Type B pancreatic cell (in vitro differentiated cells): ENCODE results near the gene SAXO1. TPM values are rescaled to one million over a fixed set of nuclear protein-coding genes. Genes with fewer than 3 reads are reported as not detected.

Source experiments
- DNase-seq: peaks from one replicate; pipeline ENCODE4 v3.0.0; 2021; ENCODE audit warnings: mixed read lengths; ENCODE audit not compliant: unreplicated experiment; ENCODE audit errors: extremely low spot score
- H3K27ac Mint-ChIP-seq: 2 replicates; pipeline ENCODE4 v1.8.0; 2021; ENCODE audit warnings: mild to moderate bottlenecking, mixed read lengths
- H3K27me3 Mint-ChIP-seq: 2 replicates; pipeline ENCODE4 v1.8.0; 2021; ENCODE audit warnings: mixed read lengths
- H3K36me3 Mint-ChIP-seq: 2 replicates; pipeline ENCODE4 v1.8.0; 2021; ENCODE audit warnings: mixed read lengths
- H3K4me1 Mint-ChIP-seq: one replicate; pipeline ENCODE4 v1.8.0; 2021; ENCODE audit warnings: mixed read lengths; ENCODE audit not compliant: unreplicated experiment
- H3K4me3 Mint-ChIP-seq: 2 replicates; pipeline ENCODE4 v1.8.0; 2021; ENCODE audit warnings: mild to moderate bottlenecking, mixed read lengths
- H3K9me3 Mint-ChIP-seq: 2 replicates; pipeline ENCODE4 v1.8.0; 2021; ENCODE audit warnings: mixed read lengths
- total RNA-seq: library from RNA; stranded (reverse); gene quantifications from 2 replicates; pipeline ENCODE4 v1.2.1, GENCODE V29; 2021; ENCODE audit warnings: low replicate concordance
- TF ChIP-seq, protein P1 (sequence below): fragments of 200-600 bp; sonication (generic); conservative IDR thresholded peaks from 2 replicates; pipeline ENCODE4 v1.5.0; 2021; ENCODE audit warnings: antibody characterized with exemption, mild to moderate bottlenecking

The SAXO1 gene
- total RNA-seq, 1 donor from 2014 or later, result not detected

DNA sequence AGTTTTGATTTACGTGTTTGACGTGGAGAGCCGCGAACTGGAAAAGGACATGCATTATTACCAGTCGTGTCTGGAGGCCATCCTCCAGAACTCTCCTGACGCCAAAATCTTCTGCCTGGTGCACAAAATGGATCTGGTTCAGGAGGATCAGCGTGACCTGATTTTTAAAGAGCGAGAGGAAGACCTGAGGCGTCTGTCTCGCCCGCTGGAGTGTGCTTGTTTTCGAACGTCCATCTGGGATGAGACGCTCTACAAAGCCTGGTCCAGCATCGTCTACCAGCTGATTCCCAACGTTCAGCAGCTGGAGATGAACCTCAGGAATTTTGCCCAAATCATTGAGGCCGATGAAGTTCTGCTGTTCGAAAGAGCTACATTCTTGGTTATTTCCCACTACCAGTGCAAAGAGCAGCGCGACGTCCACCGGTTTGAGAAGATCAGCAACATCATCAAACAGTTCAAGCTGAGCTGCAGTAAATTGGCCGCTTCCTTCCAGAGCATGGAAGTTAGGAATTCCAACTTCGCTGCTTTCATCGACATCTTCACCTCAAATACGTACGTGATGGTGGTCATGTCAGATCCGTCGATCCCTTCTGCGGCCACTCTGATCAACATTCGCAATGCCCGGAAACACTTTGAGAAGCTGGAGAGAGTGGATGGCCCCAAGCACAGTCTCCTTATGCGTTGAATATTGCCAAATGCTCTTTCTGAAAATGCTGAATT, 17.1 kb upstream of the SAXO1 start:
- Mint-ChIP-seq H3K27me3 (no peaks in the 10 kb centered on the region), H3K4me3 (peak overlapping the region; percentile 97), H3K4me1 (peaks cover 19% of the 10 kb centered on the region), H3K27ac (peak overlapping the region; percentile 97), H3K9me3 (no peaks in the 10 kb centered on the region), H3K36me3 (peaks cover 3% of the 10 kb centered on the region)
- no peak for DNase-seq
- TF ChIP-seq, protein P1, sequence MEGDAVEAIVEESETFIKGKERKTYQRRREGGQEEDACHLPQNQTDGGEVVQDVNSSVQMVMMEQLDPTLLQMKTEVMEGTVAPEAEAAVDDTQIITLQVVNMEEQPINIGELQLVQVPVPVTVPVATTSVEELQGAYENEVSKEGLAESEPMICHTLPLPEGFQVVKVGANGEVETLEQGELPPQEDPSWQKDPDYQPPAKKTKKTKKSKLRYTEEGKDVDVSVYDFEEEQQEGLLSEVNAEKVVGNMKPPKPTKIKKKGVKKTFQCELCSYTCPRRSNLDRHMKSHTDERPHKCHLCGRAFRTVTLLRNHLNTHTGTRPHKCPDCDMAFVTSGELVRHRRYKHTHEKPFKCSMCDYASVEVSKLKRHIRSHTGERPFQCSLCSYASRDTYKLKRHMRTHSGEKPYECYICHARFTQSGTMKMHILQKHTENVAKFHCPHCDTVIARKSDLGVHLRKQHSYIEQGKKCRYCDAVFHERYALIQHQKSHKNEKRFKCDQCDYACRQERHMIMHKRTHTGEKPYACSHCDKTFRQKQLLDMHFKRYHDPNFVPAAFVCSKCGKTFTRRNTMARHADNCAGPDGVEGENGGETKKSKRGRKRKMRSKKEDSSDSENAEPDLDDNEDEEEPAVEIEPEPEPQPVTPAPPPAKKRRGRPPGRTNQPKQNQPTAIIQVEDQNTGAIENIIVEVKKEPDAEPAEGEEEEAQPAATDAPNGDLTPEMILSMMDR, result no peak

DNA sequence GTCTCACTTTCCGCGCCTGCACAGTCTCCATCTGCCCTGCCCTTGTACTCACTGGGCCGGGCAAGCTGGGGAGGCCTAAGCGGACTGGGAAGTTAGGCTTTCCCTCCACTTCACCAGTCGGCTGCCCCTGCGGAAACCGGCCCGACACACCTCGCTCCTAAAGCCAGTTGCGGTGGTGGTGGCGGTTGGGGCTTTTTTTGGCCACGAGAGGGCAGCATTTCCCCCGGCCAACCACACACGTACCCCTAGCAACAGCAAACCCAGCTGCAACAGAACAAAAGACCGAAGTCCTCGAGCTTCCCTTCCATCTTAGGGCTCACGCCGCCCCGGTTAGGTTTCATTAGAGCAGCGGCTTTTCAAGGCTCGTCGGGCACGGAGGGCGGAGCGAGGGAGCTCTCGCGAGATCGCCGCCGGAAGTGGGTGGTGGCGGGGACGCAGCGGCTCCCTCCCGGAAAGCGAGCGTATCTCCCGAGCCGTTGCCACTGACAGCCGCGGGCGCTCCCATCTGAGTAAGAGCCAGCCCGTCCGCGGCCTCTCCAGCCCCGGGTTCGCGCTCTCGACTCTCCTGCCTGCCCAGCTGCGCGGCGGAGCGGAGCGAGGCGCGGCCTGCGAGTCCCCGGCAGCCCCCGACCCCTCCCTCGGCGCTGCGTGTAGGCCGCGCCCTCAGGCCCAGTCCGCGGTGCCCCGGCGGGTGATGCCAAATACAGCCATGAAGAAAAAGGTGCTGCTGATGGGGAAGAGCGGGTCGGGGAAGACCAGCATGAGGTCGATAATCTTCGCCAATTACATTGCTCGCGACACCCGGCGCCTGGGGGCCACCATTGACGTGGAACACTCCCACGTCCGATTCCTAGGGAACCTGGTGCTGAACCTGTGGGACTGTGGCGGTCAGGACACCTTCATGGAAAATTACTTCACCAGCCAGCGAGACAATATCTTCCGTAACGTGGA, 16.2 kb upstream of the SAXO1 start, which contains the start of gene RRAGA:
RRAGA (plus strand) TSS at position 462 of the 951 bp plus-strand sequence; CDS start at position 695, 233 bp downstream.
- peak; percentile 98 for DNase-seq
- H3K9me3 Mint-ChIP-seq, result no peaks in the 10 kb centered on the region
- H3K4me3 Mint-ChIP-seq, result peak within 1 kb of the TSS; percentile 97
- peaks cover 3% of the 10 kb centered on the region for H3K36me3 Mint-ChIP-seq
- TF ChIP-seq, protein P1, result peak; percentile 95
- no peaks in the 10 kb centered on the region for H3K27me3 Mint-ChIP-seq
- peaks cover 19% of the 10 kb centered on the region for H3K4me1 Mint-ChIP-seq
- peak within 1 kb of the TSS; percentile 97 for H3K27ac Mint-ChIP-seq

DNA sequence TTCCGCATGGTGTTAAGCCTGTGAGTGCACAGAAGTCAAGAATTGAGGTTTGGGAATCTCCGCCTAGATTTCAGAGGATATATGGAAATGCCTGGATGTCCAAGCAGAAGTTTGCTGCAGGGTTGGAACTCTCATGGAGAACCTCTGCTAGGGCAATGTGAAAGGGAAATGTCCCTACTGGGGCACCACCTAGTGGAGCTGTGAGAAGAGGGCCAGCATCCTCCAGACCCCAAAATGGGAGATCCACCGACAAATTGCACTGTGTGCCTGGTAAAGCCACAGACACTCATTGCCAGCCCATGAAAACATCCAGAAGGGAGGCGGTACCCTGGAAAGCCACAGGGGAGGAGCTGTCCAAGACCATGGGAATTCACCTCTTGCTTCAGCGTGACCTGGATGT, 3.6 kb upstream of the SAXO1 start:
- TF ChIP-seq, protein P1, result no peak
- no peak overlapping the region for H3K4me3 Mint-ChIP-seq
- H3K27ac Mint-ChIP-seq, result no peak overlapping the region
- no peak for DNase-seq
- no peaks in the 10 kb centered on the region for H3K36me3 Mint-ChIP-seq
- H3K9me3 Mint-ChIP-seq, result peaks cover 5% of the 10 kb centered on the region
- no peaks in the 10 kb centered on the region for H3K4me1 Mint-ChIP-seq
- H3K27me3 Mint-ChIP-seq, result no peaks in the 10 kb centered on the region

DNA sequence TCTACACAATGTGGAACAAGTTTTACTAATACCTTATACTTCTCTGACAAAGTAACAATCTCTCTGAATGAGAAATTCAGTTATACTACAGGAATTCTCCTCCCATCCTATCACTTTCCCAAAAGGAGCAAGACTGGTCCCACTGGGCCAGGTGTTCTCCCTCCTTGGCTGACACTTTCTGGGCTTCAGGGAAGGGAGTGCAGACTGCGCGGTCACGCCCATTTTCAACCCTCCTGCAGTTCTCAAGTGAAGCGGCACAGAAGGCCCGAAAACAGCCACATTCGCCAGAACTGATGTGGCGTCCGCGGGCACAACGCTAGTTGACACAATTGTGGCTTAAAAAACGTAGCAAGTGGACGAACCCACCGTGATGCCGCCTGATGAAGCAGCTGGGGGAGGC, 603 bp downstream of the SAXO1 start:
- H3K27ac Mint-ChIP-seq, result no peak overlapping the region
- H3K27me3 Mint-ChIP-seq, result peaks cover 7% of the 10 kb centered on the region
- DNase-seq, result no peak
- peaks cover 5% of the 10 kb centered on the region for H3K9me3 Mint-ChIP-seq
- TF ChIP-seq, protein P1, result no peak
- no peaks in the 10 kb centered on the region for H3K36me3 Mint-ChIP-seq
- no peak overlapping the region for H3K4me3 Mint-ChIP-seq
- H3K4me1 Mint-ChIP-seq, result peaks cover 6% of the 10 kb centered on the region

DNA sequence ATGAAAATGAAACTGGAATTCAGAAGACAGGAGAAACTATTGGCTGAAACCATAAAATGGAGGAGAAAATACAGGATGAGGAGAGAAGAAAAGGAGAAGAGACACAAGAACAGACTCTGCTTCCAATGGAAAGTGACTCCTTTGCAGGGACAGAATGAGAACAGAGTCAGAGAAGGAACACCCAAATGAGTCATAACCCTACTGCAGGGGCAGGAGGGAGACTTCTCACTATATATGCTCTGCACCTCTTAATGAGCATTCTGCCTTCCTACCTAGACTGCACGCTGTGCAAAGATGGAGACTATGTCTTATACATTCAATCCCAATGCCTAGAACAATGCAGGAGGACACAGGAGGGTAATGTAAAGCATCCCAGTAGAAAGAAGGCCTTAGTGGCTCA, 2.1 kb downstream of the SAXO1 start:
- TF ChIP-seq, protein P1, result no peak
- Mint-ChIP-seq H3K9me3 (peaks cover 5% of the 10 kb centered on the region), H3K36me3 (no peaks in the 10 kb centered on the region), H3K27ac (no peak overlapping the region), H3K27me3 (peaks cover 7% of the 10 kb centered on the region), H3K4me3 (no peak overlapping the region), H3K4me1 (peaks cover 6% of the 10 kb centered on the region)
- no peak for DNase-seq
